Epithelial cell of umbilical artery (primary cell): ENCODE data around the gene DMRT1. TPM values are rescaled to one million over a fixed set of nuclear protein-coding genes. Genes with fewer than 3 reads are reported as not detected.

Experiments used
- total RNA-seq: library from RNA; depleted of rRNA; stranded (reverse); fragments of >200 nt; gene quantifications from 2 replicates; pipeline ENCODE4 v1.2.3, GENCODE V29; 2014

Gene DMRT1
- not detected in 2 replicates for total RNA-seq

DNA sequence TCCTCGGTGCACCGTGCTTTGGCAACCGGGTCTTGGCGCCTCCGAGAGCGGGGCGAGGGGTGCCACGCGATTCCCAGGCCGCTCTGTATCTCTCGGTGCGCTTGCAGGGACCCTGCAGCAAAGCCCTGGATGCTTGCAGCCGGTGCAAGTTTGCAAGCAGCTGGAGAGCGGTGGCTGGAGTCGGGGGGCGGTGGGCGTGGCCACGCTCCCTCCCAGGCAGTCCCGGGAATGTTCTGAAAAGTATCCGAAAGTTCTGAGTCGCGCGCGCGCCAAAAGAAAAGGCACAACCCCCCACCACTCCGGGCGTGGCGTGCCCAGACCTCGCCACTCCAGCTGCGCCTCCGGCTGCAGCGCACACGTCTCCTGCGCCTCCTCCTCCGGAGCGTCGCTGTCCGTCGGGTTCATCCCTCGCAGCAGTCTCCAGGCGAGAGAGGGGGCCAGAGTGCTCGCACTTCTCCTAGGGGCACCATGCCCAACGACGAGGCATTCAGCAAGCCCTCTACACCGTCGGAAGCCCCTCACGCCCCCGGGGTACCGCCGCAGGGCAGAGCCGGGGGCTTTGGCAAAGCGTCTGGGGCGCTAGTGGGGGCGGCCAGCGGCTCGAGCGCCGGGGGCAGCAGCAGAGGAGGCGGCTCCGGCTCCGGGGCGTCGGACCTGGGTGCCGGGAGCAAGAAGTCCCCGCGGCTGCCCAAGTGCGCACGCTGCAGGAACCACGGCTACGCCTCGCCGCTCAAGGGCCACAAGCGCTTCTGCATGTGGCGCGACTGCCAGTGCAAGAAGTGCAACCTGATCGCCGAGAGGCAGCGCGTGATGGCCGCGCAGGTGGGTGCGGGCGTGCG, at the start of gene DMRT1:
Gene DMRT1 (plus strand): TSS at position 327 of the 839 bp plus-strand sequence. CDS start 142 bp downstream, at position 469.

DNA sequence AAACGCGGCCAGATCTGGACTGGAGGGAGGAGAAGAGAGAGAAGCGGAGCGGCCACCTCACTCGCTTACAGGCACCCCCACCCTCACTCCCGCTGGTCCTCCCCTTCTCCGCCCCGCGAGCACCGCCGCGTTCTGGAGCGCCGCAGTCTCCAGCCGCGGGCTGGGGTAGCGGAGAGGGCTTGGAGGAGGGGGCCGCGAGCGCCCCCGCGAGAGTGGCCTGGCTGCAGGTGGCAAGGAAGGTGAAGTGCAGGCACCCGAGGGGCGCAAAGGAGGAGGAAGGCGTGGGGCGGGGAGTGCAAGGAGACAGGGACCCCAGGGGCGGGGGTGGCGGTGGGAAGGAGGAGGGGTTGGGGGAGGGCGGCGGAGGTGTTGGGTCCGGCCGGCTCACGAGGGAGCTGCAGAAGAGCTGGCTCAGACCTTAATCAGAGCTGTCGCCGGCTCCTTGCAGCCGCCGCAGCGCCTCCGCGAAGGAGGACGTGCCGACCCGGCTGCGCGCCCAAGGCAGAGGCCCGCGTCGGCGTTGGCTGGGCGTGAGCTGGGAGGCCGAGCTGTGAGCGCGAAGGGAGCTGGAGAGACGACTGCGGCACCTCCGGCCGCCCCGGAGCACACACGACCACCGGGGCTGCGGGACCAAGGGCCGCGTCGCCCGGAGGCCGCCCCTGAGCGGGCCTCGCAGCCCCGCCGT, 134.9 kb downstream of the DMRT1 start, which contains the start of gene DMRT3:
Gene DMRT3 (plus strand): TSS at position 398 of the 685 bp plus-strand sequence. CDS start 347 bp downstream, outside the sequence.

Other genes with a start within 250 kb of the DMRT1 start
- gene DMRT3, start 135.0 kb downstream of the DMRT1 start, total RNA-seq = not detected in 2 replicates
- not detected in 2 replicates for gene DMRT2, start 208.7 kb downstream of the DMRT1 start, total RNA-seq